Hepatocyte (in vitro differentiated cells): Measurements from ENCODE around the gene OSR1. TPM values are rescaled to one million over a fixed set of nuclear protein-coding genes. Genes with fewer than 3 reads are reported as not detected.

Experiments
- DNase-seq: peaks from one replicate; pipeline ENCODE4 v3.0.0-alpha.2; 2016; ENCODE audit warnings: low spot score
- H2AFZ ChIP-seq: fragments of 200-600 bp; sonication (generic); 2 replicates; pipeline ENCODE4 v1.6.0; 2016; ENCODE audit warnings: antibody characterized with exemption, mild to moderate bottlenecking
- H3K27ac ChIP-seq: fragments of 200-600 bp; sonication (generic); 2 replicates; pipeline ENCODE4 v1.5.1; 2016; ENCODE audit warnings: mild to moderate bottlenecking
- H3K27me3 ChIP-seq: fragments of 200-600 bp; sonication (generic); 2 replicates; pipeline ENCODE4 v1.6.1; 2016
- H3K36me3 ChIP-seq: fragments of 200-600 bp; sonication (generic); replicated peaks from 2 replicates; pipeline ENCODE4 v1.5.1; 2016; ENCODE audit warnings: low read depth; ENCODE audit not compliant: insufficient read depth
- H3K4me1 ChIP-seq: fragments of 200-600 bp; sonication (generic); 2 replicates; pipeline ENCODE4 v1.5.1; 2016; ENCODE audit warnings: mild to moderate bottlenecking, moderate library complexity; ENCODE audit not compliant: insufficient read depth
- H3K4me2 ChIP-seq: fragments of 200-600 bp; sonication (generic); 2 replicates; pipeline ENCODE4 v1.6.0; 2016
- H3K4me3 ChIP-seq: fragments of 200-600 bp; sonication (generic); 2 replicates; pipeline ENCODE4 v1.5.1; 2016; ENCODE audit warnings: mild to moderate bottlenecking
- H3K79me2 ChIP-seq: fragments of 200-600 bp; sonication (generic); 2 replicates; pipeline ENCODE4 v1.6.0; 2017; ENCODE audit warnings: mild to moderate bottlenecking
- H3K9me2 ChIP-seq: fragments of 200-600 bp; sonication (generic); replicated peaks from 2 replicates; pipeline ENCODE4 v1.6.0; 2017; ENCODE audit warnings: mild to moderate bottlenecking; ENCODE audit not compliant: insufficient read depth
- H3K9me3 ChIP-seq: fragments of 200-600 bp; sonication (generic); 2 replicates; pipeline ENCODE4 v1.5.1; 2016; ENCODE audit warnings: low read depth, mild to moderate bottlenecking
- H4K20me1 ChIP-seq: fragments of 200-600 bp; sonication (generic); 2 replicates; pipeline ENCODE4 v1.6.0; 2016; ENCODE audit warnings: mild to moderate bottlenecking; ENCODE audit not compliant: insufficient read depth, poor library complexity, severe bottlenecking
- EZH2 ChIP-seq: fragments of 200-600 bp; sonication (generic); IDR thresholded peaks from 2 replicates; pipeline ENCODE4 v1.6.1; 2016; ENCODE audit warnings: antibody characterized with exemption, mild to moderate bottlenecking, borderline replicate concordance
- EZH2phosphoT487 ChIP-seq: fragments of 200-600 bp; sonication (generic); IDR thresholded peaks from one replicate; pipeline ENCODE4 v1.6.1; 2018; ENCODE audit warnings: antibody characterized with exemption, mild to moderate bottlenecking, low read depth, moderate library complexity; ENCODE audit not compliant: unreplicated experiment, severe bottlenecking
- WGBS: methylation state at CpG from one replicate; pipeline ENCODE4 v1.1.6; 2016; ENCODE audit warnings: low lambda C conversion rate; ENCODE audit errors: missing lambda C conversion rate; 5-methylcytosine and 5-hydroxymethylcytosine counted together
- polyA plus RNA-seq: library from polyadenylated mRNA; unstranded; fragments of >200 nt; fragmentation: Nextera tagmentation; extraction: Ambion mirVana; gene quantifications from 2 replicates; pipeline ENCODE4 v1.2.1, GENCODE V29; 2016
- total RNA-seq: library from RNA; depleted of rRNA; stranded (reverse); fragments of >200 nt; gene quantifications from 2 replicates; pipeline ENCODE4 v1.2.3, GENCODE V29; 2014
- TF ChIP-seq, protein P1 (sequence below): fragments of 200-600 bp; sonication (generic); IDR thresholded peaks from 2 replicates; pipeline ENCODE4 v1.5.1; 2016; ENCODE audit warnings: antibody characterized with exemption, mild to moderate bottlenecking; ENCODE audit not compliant: poor library complexity

Gene OSR1
- total and polyA plus RNA-seq, 2 experiments from 2014 or later = 19.8 to 45.7 TPM

DNA sequence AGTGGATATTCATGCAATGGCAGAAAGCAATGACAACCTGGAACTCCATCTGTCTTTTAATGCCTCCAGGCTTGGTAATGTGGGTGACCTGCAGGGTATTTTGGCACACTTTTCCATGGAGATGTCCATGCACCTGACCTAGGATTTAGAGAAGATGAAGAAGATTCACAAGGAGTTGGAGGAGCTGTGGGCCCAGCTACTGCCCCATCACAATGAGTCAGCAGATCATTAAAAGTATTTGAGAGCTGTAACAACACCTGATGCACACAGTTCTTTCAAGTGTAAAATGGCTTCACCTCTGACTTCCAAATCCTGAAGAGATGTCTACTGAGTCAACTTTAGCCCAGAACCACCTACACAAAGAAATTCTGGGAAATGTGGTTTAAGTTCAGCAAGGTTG lies 22.1 kb upstream of the OSR1 start:
- no peaks in the 10 kb centered on the region for H3K9me2 ChIP-seq
- no peaks in the 10 kb centered on the region for H3K79me2 ChIP-seq
- H3K4me2 ChIP-seq = no peak overlapping the region
- H4K20me1 ChIP-seq = no peaks in the 10 kb centered on the region
- peaks cover 4% of the 10 kb centered on the region for H3K9me3 ChIP-seq
- H3K4me3 ChIP-seq = no peak overlapping the region
- H3K27me3 ChIP-seq = no peaks in the 10 kb centered on the region
- DNase-seq = no peak
- H3K4me1 ChIP-seq = no peaks in the 10 kb centered on the region
- H3K27ac ChIP-seq = no peak overlapping the region
- H2AFZ ChIP-seq = no peak overlapping the region
- TF ChIP-seq, protein P1, sequence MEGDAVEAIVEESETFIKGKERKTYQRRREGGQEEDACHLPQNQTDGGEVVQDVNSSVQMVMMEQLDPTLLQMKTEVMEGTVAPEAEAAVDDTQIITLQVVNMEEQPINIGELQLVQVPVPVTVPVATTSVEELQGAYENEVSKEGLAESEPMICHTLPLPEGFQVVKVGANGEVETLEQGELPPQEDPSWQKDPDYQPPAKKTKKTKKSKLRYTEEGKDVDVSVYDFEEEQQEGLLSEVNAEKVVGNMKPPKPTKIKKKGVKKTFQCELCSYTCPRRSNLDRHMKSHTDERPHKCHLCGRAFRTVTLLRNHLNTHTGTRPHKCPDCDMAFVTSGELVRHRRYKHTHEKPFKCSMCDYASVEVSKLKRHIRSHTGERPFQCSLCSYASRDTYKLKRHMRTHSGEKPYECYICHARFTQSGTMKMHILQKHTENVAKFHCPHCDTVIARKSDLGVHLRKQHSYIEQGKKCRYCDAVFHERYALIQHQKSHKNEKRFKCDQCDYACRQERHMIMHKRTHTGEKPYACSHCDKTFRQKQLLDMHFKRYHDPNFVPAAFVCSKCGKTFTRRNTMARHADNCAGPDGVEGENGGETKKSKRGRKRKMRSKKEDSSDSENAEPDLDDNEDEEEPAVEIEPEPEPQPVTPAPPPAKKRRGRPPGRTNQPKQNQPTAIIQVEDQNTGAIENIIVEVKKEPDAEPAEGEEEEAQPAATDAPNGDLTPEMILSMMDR = no peak
- H3K36me3 ChIP-seq = no peaks in the 10 kb centered on the region

DNA sequence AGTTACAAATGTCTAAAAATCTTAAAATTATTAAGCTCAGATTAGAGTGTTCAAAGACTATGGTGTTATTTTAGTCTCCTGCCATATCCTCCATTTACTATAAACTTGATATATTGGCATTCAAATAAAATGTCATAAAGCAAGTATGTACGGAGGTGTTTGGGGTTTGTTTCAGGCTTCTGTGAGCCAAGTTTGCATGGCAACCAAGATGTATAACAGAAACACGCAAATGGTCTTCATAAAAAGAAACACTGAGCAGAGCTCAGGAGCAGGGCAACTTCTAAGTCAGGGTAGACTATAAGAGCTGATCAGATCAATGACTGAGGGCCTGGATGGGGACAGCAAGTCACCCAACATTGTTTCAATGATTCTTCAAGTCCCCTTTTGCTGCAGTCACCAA lies 20.5 kb upstream of the OSR1 start:
- Histone ChIP-seq H3K4me2 (no peak overlapping the region), H3K27ac (no peak overlapping the region), H3K4me3 (no peak overlapping the region), H3K4me1 (no peaks in the 10 kb centered on the region), H2AFZ (no peak overlapping the region), H3K36me3 (no peaks in the 10 kb centered on the region), H3K9me2 (no peaks in the 10 kb centered on the region), H3K27me3 (no peaks in the 10 kb centered on the region), H4K20me1 (no peaks in the 10 kb centered on the region), H3K79me2 (no peaks in the 10 kb centered on the region), H3K9me3 (peaks cover 4% of the 10 kb centered on the region)
- WGBS = 79% methylated on average over 2 of the region's 2 CpGs
- TF ChIP-seq EZH2 = no peak
- TF ChIP-seq EZH2phosphoT487 = no peak
- no peak for DNase-seq

DNA sequence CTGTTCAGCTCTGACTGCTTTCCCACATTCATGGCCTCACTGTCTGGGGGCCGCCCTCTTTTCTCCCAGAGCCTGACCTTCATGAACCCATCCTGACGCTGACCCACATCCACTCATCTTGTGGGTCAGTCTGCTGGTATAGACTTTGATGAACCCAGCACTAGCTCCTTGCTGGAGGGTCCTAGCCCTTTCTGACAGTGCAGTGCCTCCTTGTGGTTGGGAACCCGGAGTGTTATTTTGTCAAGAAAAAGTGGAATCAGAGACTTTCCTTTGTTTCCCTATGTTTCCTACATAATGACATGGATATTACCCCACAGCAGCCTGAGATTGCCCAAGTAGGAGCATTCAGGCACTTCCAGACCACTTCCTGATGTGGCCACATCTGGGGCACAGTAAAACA lies 19.3 kb upstream of the OSR1 start:
- H3K9me2 ChIP-seq = no peaks in the 10 kb centered on the region
- H4K20me1 ChIP-seq = no peaks in the 10 kb centered on the region
- H2AFZ ChIP-seq = no peak overlapping the region
- no peaks in the 10 kb centered on the region for H3K27me3 ChIP-seq
- peaks cover 4% of the 10 kb centered on the region for H3K9me3 ChIP-seq
- no peak overlapping the region for H3K27ac ChIP-seq
- H3K79me2 ChIP-seq = no peaks in the 10 kb centered on the region
- no peak for TF ChIP-seq EZH2
- WGBS = 93% methylated on average over 3 of the region's 3 CpGs
- no peaks in the 10 kb centered on the region for H3K4me1 ChIP-seq
- H3K36me3 ChIP-seq = no peaks in the 10 kb centered on the region
- no peak for DNase-seq
- H3K4me3 ChIP-seq = no peak overlapping the region
- no peak overlapping the region for H3K4me2 ChIP-seq

DNA sequence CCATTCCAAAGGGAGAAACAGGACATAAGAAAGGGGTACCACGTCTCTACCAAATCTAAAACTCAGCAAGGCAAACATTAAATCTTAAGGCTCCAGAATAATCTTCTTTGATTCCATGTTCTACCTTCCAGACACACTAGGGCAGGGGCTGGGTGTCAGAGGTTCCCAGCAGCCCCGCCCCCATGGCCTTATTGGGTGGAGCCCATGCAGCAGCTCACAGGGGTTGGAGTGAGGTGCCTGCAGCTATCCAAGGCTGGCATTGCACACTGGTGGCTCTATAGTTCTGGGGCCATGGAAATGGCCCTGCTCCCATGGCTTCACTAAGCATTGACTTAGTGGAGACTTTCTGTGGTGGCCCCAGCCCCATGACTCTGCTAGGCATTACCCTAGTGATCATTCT lies 14.9 kb upstream of the OSR1 start:
- H3K4me3 ChIP-seq = no peak overlapping the region
- no peaks in the 10 kb centered on the region for H4K20me1 ChIP-seq
- no peaks in the 10 kb centered on the region for H3K79me2 ChIP-seq
- WGBS = 98% methylated on average over 2 of the region's 2 CpGs
- TF ChIP-seq, protein P1 = no peak
- no peak for TF ChIP-seq EZH2
- TF ChIP-seq EZH2phosphoT487 = no peak
- no peak overlapping the region for H3K27ac ChIP-seq
- no peak for DNase-seq
- no peak overlapping the region for H3K4me2 ChIP-seq
- H3K9me2 ChIP-seq = no peaks in the 10 kb centered on the region
- H3K9me3 ChIP-seq = peaks cover 4% of the 10 kb centered on the region
- H3K36me3 ChIP-seq = no peaks in the 10 kb centered on the region
- H3K27me3 ChIP-seq = no peaks in the 10 kb centered on the region
- no peak overlapping the region for H2AFZ ChIP-seq
- no peaks in the 10 kb centered on the region for H3K4me1 ChIP-seq

DNA sequence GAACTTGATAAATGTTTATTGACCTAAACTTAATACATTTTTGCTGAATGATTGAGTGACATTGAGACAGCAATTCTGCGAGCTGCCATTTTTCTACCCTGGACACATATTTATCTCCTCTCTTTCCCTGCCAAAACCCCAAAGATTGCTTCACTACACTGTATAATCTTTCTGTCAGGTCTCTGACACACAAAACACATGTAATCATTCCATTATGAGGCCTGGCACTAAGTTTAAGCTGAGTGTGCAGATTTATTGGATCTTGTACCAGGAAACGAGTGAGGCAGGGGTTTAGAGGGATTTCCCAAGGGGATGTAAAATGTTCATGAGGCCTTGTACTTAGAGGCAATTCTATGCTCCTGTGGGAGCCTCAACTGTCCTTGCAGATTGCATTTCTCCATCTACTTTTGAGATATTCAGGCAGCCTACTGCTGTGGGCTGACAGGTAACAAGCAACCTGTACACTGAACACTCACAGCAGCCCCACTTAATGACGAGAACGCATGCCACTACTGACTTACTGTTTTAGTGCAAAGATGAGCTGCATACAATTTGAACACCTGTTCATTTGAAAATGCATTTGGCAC lies 13.7 kb upstream of the OSR1 start:
- Histone ChIP-seq H3K9me3 (peaks cover 4% of the 10 kb centered on the region), H3K27me3 (no peaks in the 10 kb centered on the region), H3K36me3 (no peaks in the 10 kb centered on the region), H3K27ac (no peak overlapping the region), H4K20me1 (no peaks in the 10 kb centered on the region), H3K4me2 (no peak overlapping the region), H3K79me2 (no peaks in the 10 kb centered on the region), H2AFZ (no peak overlapping the region), H3K4me3 (no peak overlapping the region), H3K4me1 (no peaks in the 10 kb centered on the region), H3K9me2 (no peaks in the 10 kb centered on the region)
- WGBS = 65% methylated on average over 4 of the region's 4 CpGs
- DNase-seq = no peak
- TF ChIP-seq EZH2phosphoT487 = no peak
- TF ChIP-seq, protein P1 = no peak
- TF ChIP-seq EZH2 = no peak
